CMK (cell line): ENCODE data around the gene EIF4B.
A peak's percentile ranks its signal among the peaks of the same experiment; 100 is the strongest.

ENCODE experiments used
- DNase-seq: peaks from one replicate; pipeline ENCODE4 v3.0.0-alpha.2; 2010; ENCODE audit warnings: low read depth

EIF4B gene

GRCh38 chr12:53070877-53071492 lies 64.7 kb downstream of the EIF4B start:
- DNase-seq = no peak

- no peak for DNase-seq
Measured at GRCh38 chr12:53071591-53072551, 65.6 kb downstream of the EIF4B start.

GRCh38 chr12:53073881-53074280 lies 67.6 kb downstream of the EIF4B start:
- no peak for DNase-seq

GRCh38 chr12:53074283-53074998 lies 68.2 kb downstream of the EIF4B start:
- no peak for DNase-seq

GRCh38 chr12:53074999-53075370 lies 68.7 kb downstream of the EIF4B start:
- DNase-seq = no peak

GRCh38 chr12:53076461-53076860 lies 70.2 kb downstream of the EIF4B start:
- DNase-seq = no peak

GRCh38 chr12:53077030-53077429 lies 70.8 kb downstream of the EIF4B start:
- no peak for DNase-seq

- no peak for DNase-seq
Measured at GRCh38 chr12:53078425-53079225, 72.4 kb downstream of the EIF4B start.

GRCh38 chr12:53079226-53080117 lies 73.2 kb downstream of the EIF4B start, which contains the start of gene SPRYD3:
TSS of gene SPRYD3 (minus strand) at chr12:53079390. CDS start at chr12:53079333, 57 bp downstream.
- peak; percentile 95 for DNase-seq

- no peak for DNase-seq
Measured at GRCh38 chr12:53082637-53083175, 76.5 kb downstream of the EIF4B start.

GRCh38 chr12:53086361-53086760 lies 80.1 kb downstream of the EIF4B start:
- DNase-seq = no peak

- no peak for DNase-seq
Measured at GRCh38 chr12:53090105-53090504, 83.8 kb downstream of the EIF4B start.

GRCh38 chr12:53090554-53090953 lies 84.3 kb downstream of the EIF4B start:
- no peak for DNase-seq

GRCh38 chr12:53091756-53092155 lies 85.5 kb downstream of the EIF4B start:
- DNase-seq = no peak
